Neural progenitor cell (in vitro differentiated cells): ENCODE data around the gene EPS8L1. TPM values are rescaled to one million over a fixed set of nuclear protein-coding genes. Genes with fewer than 3 reads are reported as not detected.

Source experiments
- DNase-seq: peaks from one replicate; pipeline ENCODE4 v3.0.0-alpha.2; 2016; ENCODE audit warnings: low spot score
- H2AFZ ChIP-seq: fragments of 200-600 bp; sonication (generic); replicated peaks from 2 replicates; pipeline ENCODE4 v1.6.1; 2016; ENCODE audit warnings: antibody characterized with exemption
- H3F3A ChIP-seq: fragments of 200-600 bp; sonication (generic); 2 replicates; pipeline ENCODE4 v1.6.1; 2016; ENCODE audit warnings: antibody characterized with exemption, low read depth
- H3K27ac ChIP-seq: fragments of 200-600 bp; sonication (generic); 2 replicates; pipeline ENCODE4 v1.5.1; 2016; ENCODE audit warnings: mild to moderate bottlenecking
- H3K27me3 ChIP-seq: fragments of 200-600 bp; sonication (generic); 2 replicates; pipeline ENCODE4 v1.6.1; 2016; ENCODE audit warnings: mild to moderate bottlenecking, moderate library complexity
- H3K36me3 ChIP-seq: fragments of 200-600 bp; sonication (generic); 2 replicates; pipeline ENCODE4 v1.5.1; 2016
- H3K4me1 ChIP-seq: fragments of 200-600 bp; sonication (generic); 2 replicates; pipeline ENCODE4 v1.6.1; 2016; ENCODE audit warnings: mixed run types
- H3K4me2 ChIP-seq: fragments of 200-600 bp; sonication (generic); 2 replicates; pipeline ENCODE4 v1.6.1; 2016
- H3K4me3 ChIP-seq: fragments of 200-600 bp; sonication (generic); 2 replicates; pipeline ENCODE4 v1.5.1; 2016
- H3K79me2 ChIP-seq: fragments of 200-600 bp; sonication (generic); 2 replicates; pipeline ENCODE4 v1.6.1; 2016; ENCODE audit warnings: low read depth
- H3K9ac ChIP-seq: fragments of 200-600 bp; sonication (generic); 2 replicates; pipeline ENCODE4 v1.6.1; 2016
- H3K9me3 ChIP-seq: fragments of 200-600 bp; sonication (generic); 2 replicates; pipeline ENCODE4 v1.5.1; 2016; ENCODE audit warnings: low read depth
- H4K20me1 ChIP-seq: fragments of 200-600 bp; sonication (generic); 2 replicates; pipeline ENCODE4 v1.6.1; 2016; ENCODE audit warnings: low read depth
- H3K27ac Mint-ChIP-seq: 3 replicates; pipeline ENCODE4 v1.8.0; 2021; ENCODE audit warnings: mixed read lengths
- H3K27me3 Mint-ChIP-seq: 2 replicates; pipeline ENCODE4 v1.8.0; 2022; ENCODE audit warnings: low read depth, mild to moderate bottlenecking, inconsistent platforms, moderate library complexity, mixed read lengths; ENCODE audit not compliant: insufficient read depth
- H3K36me3 Mint-ChIP-seq: 3 replicates; pipeline ENCODE4 v1.8.0; 2021; ENCODE audit warnings: mixed read lengths
- H3K4me1 Mint-ChIP-seq: 3 replicates; pipeline ENCODE4 v1.8.0; 2021; ENCODE audit warnings: mixed read lengths
- H3K4me3 Mint-ChIP-seq: 3 replicates; pipeline ENCODE4 v1.8.0; 2021; ENCODE audit warnings: mild to moderate bottlenecking, moderate library complexity, mixed read lengths
- H3K9me3 Mint-ChIP-seq: 3 replicates; pipeline ENCODE4 v1.8.0; 2020; ENCODE audit warnings: mixed read lengths
- CTCF ChIP-seq: fragments of 200-600 bp; sonication (generic); IDR thresholded peaks from 2 replicates; pipeline ENCODE4 v1.5.1; 2017; ENCODE audit warnings: antibody characterized with exemption, mild to moderate bottlenecking
- EZH2 ChIP-seq: fragments of 200-600 bp; sonication (generic); IDR thresholded peaks from 2 replicates; pipeline ENCODE4 v1.6.1; 2017; ENCODE audit warnings: antibody characterized with exemption, mild to moderate bottlenecking, moderate library complexity
- EZH2phosphoT487 ChIP-seq: fragments of 200-600 bp; sonication (generic); IDR thresholded peaks from 2 replicates; pipeline ENCODE4 v1.6.1; 2017; ENCODE audit warnings: antibody characterized with exemption
- total RNA-seq: library from RNA; depleted of rRNA; stranded (reverse); fragments of >200 nt; gene quantifications from 2 replicates; pipeline ENCODE4 v1.2.3, GENCODE V29; 2015; ENCODE audit warnings: low replicate concordance

The EPS8L1 gene
- total RNA-seq, 1 donor from 2014 or later, result 7.0 TPM

GRCh38 chr19:55076321-55076720 is 652 bp downstream of the EPS8L1 start:
- Histone ChIP-seq H3K4me1 (no peaks in the 10 kb centered on the region), H3K4me3 (no peak overlapping the region), H3K27me3 (peaks cover 93% of the 10 kb centered on the region), H3K4me2 (no peak overlapping the region), H3K27ac (no peak overlapping the region), H3F3A (peaks cover 13% of the 10 kb centered on the region), H2AFZ (no peak overlapping the region), H3K9me3 (no peaks in the 10 kb centered on the region), H4K20me1 (peaks cover 7% of the 10 kb centered on the region), H3K36me3 (no peaks in the 10 kb centered on the region), H3K79me2 (no peaks in the 10 kb centered on the region), H3K9ac (no peak overlapping the region)
- Mint-ChIP-seq H3K9me3 (peaks cover 17% of the 10 kb centered on the region), H3K4me1 (peaks cover 13% of the 10 kb centered on the region), H3K4me3 (no peak overlapping the region), H3K36me3 (no peaks in the 10 kb centered on the region), H3K27me3 (peaks cover 50% of the 10 kb centered on the region), H3K27ac (no peak overlapping the region)
- DNase-seq, result no peak
- TF ChIP-seq EZH2phosphoT487 (no peak), EZH2 (no peak), CTCF (no peak)

GRCh38 chr19:55077106-55077505 is 1.4 kb downstream of the EPS8L1 start:
- Mint-ChIP-seq H3K27me3 (peaks cover 47% of the 10 kb centered on the region), H3K27ac (no peak overlapping the region), H3K9me3 (peaks cover 17% of the 10 kb centered on the region), H3K4me1 (peaks cover 13% of the 10 kb centered on the region), H3K36me3 (no peaks in the 10 kb centered on the region), H3K4me3 (no peak overlapping the region)
- peaks cover 93% of the 10 kb centered on the region for H3K27me3 ChIP-seq
- no peaks in the 10 kb centered on the region for H3K9me3 ChIP-seq
- DNase-seq, result no peak
- no peak overlapping the region for H3K27ac ChIP-seq
- no peak overlapping the region for H3K9ac ChIP-seq
- H3K4me3 ChIP-seq, result no peak overlapping the region
- peaks cover 9% of the 10 kb centered on the region for H4K20me1 ChIP-seq
- H3K36me3 ChIP-seq, result no peaks in the 10 kb centered on the region
- TF ChIP-seq EZH2phosphoT487, result no peak
- TF ChIP-seq EZH2, result no peak
- no peak for TF ChIP-seq CTCF
- H3K4me2 ChIP-seq, result no peak overlapping the region
- peaks cover 19% of the 10 kb centered on the region for H3F3A ChIP-seq
- no peaks in the 10 kb centered on the region for H3K4me1 ChIP-seq
- H3K79me2 ChIP-seq, result no peaks in the 10 kb centered on the region
- no peak overlapping the region for H2AFZ ChIP-seq

- DNase-seq, result no peak
- H3K9me3 ChIP-seq, result no peaks in the 10 kb centered on the region
- peaks cover 93% of the 10 kb centered on the region for H3K27me3 ChIP-seq
- TF ChIP-seq CTCF (no peak), EZH2phosphoT487 (no peak), EZH2 (no peak)
- Mint-ChIP-seq H3K27me3 (peaks cover 58% of the 10 kb centered on the region), H3K4me1 (peaks cover 23% of the 10 kb centered on the region), H3K27ac (no peak overlapping the region), H3K9me3 (peaks cover 15% of the 10 kb centered on the region), H3K4me3 (peak overlapping the region; percentile 64), H3K36me3 (no peaks in the 10 kb centered on the region)
- no peak overlapping the region for H3K4me3 ChIP-seq
- H3K27ac ChIP-seq, result no peak overlapping the region
- no peak overlapping the region for H2AFZ ChIP-seq
- no peaks in the 10 kb centered on the region for H3K79me2 ChIP-seq
- H3F3A ChIP-seq, result peaks cover 33% of the 10 kb centered on the region
- peaks cover 20% of the 10 kb centered on the region for H4K20me1 ChIP-seq
- H3K9ac ChIP-seq, result no peak overlapping the region
- no peak overlapping the region for H3K4me2 ChIP-seq
- no peaks in the 10 kb centered on the region for H3K36me3 ChIP-seq
- H3K4me1 ChIP-seq, result no peaks in the 10 kb centered on the region
These were observed 3.3 kb downstream of the EPS8L1 start for GRCh38 chr19:55078996-55079395.
